SK-N-SH (cell line): ENCODE data around the gene TIMP2.

ENCODE experiments used
- CHD2 ChIP-seq: fragments of 150-350 bp; IDR thresholded peaks from 2 replicates; pipeline ENCODE4 v1.6.1; 2018; ENCODE audit warnings: low read length; ENCODE audit not compliant: partially characterized antibody
- EP300 ChIP-seq, 2 experiments: IDR thresholded peaks; 2 replicates each; pipeline versions ENCODE4 v1.4.0 to v1.6.1; 2012; ENCODE audit warnings: borderline replicate concordance in 1 of 2, low read depth in 1 of 2, low read length in 1 of 2
- EZH2phosphoT487 ChIP-seq: fragments of 200-600 bp; sonication (generic); IDR thresholded peaks from 2 replicates; pipeline ENCODE4 v1.6.1; 2017; ENCODE audit warnings: low read depth, mixed run types, mild to moderate bottlenecking, antibody characterized with exemption, moderate library complexity, borderline replicate concordance
- FOXM1 ChIP-seq: IDR thresholded peaks from 2 replicates; pipeline ENCODE4 v1.4.0; 2012; ENCODE audit warnings: low read depth, mild to moderate bottlenecking
- GATA2 ChIP-seq: sonication (generic); formaldehyde crosslinking; IDR thresholded peaks from 2 replicates; pipeline ENCODE4 v1.5.0; 2020; ENCODE audit warnings: mild to moderate bottlenecking, missing genetic modification reagents
- MXI1 ChIP-seq: IDR thresholded peaks from 2 replicates; pipeline ENCODE4 v1.6.1; 2012; ENCODE audit warnings: mild to moderate bottlenecking, low read depth, low read length, improper control_type of control experiment
- POLR2AphosphoS5 ChIP-seq: IDR thresholded peaks from 2 replicates; pipeline ENCODE4 v1.6.1; 2012; ENCODE audit warnings: low read depth, low read length
- RAD21 ChIP-seq: IDR thresholded peaks from 2 replicates; pipeline ENCODE4 v1.6.1; 2012; ENCODE audit warnings: mild to moderate bottlenecking, low read length
- SMC3 ChIP-seq: IDR thresholded peaks from 2 replicates; pipeline ENCODE4 v1.6.1; 2012; ENCODE audit warnings: low read depth, low read length, improper control_type of control experiment
- TAF1 ChIP-seq: IDR thresholded peaks from 2 replicates; pipeline ENCODE4 v1.6.1; 2012; ENCODE audit warnings: low read depth, mild to moderate bottlenecking, low read length, moderate library complexity, borderline replicate concordance
- TEAD4 ChIP-seq: IDR thresholded peaks from 2 replicates; pipeline ENCODE4 v1.4.0; 2012; ENCODE audit warnings: mild to moderate bottlenecking, borderline replicate concordance; ENCODE audit not compliant: insufficient read depth
- TF ChIP-seq, protein P1 (sequence below): fragments of 200-600 bp; sonication (generic); IDR thresholded peaks from 2 replicates; pipeline ENCODE4 v1.6.1; 2017; ENCODE audit warnings: antibody characterized with exemption, mild to moderate bottlenecking, moderate library complexity
- TF ChIP-seq, protein P2 (sequence below): IDR thresholded peaks from 2 replicates; pipeline ENCODE4 v1.6.1; 2012; ENCODE audit warnings: mild to moderate bottlenecking, low read depth, low read length, moderate library complexity
- TF ChIP-seq, protein P3 (sequence below): fragments of 150-350 bp; IDR thresholded peaks from 2 replicates; pipeline ENCODE4 v1.6.1; 2017; ENCODE audit warnings: antibody characterized with exemption, low read length, low read depth, borderline replicate concordance

DNA sequence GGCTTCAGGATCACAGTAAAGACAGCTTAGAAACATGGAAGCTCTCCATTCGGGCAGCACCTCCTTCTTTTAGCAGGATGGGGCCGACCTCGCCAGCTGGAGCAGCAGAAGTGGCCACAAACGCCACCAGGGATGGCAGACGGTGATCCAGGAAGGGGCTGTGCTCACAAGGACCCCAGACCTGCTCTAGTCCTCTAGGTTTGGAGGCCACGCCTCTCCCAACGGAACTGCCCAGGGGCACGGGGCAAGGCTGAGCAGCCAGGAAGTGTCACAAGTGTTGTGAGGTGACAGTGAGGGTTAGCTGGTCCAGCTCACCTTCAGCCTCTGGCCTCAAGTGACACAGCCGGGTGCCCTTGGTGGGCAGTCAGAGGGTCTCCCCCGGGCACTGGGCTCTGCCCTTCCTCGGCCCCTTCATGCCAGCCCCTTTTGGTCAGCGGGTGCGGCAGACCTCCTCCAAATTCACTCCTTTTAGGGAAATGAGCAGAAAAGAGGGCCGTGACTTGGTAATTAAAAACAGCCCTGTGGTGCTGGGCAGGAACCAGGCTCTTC lies 42.6 kb downstream of the TIMP2 start:
- TF ChIP-seq EP300 (IDR thresholded peaks at IDR 0.05; ENCODE audit: borderline replicate concordance in 1 of 2, low read depth in 1 of 2, low read length in 1 of 2) (peak in 1 of 2 experiments; percentile 49; a peak in 2 of 4 replicates), TEAD4 (no peak), FOXM1 (no peak), RAD21 (no peak), POLR2AphosphoS5 (0 out of 2 replicates have a peak, but pooled peaks have one; percentile 59), MXI1 (no peak; the same call in 1 of the 2 replicates), GATA2 (CRISPR knock-in tag) (no peak), EZH2phosphoT487 (no peak), CHD2 (no peak), TAF1 (no peak), SMC3 (no peak; the same call in 1 of the 2 replicates)
- TF ChIP-seq, protein P1, sequence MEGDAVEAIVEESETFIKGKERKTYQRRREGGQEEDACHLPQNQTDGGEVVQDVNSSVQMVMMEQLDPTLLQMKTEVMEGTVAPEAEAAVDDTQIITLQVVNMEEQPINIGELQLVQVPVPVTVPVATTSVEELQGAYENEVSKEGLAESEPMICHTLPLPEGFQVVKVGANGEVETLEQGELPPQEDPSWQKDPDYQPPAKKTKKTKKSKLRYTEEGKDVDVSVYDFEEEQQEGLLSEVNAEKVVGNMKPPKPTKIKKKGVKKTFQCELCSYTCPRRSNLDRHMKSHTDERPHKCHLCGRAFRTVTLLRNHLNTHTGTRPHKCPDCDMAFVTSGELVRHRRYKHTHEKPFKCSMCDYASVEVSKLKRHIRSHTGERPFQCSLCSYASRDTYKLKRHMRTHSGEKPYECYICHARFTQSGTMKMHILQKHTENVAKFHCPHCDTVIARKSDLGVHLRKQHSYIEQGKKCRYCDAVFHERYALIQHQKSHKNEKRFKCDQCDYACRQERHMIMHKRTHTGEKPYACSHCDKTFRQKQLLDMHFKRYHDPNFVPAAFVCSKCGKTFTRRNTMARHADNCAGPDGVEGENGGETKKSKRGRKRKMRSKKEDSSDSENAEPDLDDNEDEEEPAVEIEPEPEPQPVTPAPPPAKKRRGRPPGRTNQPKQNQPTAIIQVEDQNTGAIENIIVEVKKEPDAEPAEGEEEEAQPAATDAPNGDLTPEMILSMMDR: no peak
- TF ChIP-seq, protein P2, sequence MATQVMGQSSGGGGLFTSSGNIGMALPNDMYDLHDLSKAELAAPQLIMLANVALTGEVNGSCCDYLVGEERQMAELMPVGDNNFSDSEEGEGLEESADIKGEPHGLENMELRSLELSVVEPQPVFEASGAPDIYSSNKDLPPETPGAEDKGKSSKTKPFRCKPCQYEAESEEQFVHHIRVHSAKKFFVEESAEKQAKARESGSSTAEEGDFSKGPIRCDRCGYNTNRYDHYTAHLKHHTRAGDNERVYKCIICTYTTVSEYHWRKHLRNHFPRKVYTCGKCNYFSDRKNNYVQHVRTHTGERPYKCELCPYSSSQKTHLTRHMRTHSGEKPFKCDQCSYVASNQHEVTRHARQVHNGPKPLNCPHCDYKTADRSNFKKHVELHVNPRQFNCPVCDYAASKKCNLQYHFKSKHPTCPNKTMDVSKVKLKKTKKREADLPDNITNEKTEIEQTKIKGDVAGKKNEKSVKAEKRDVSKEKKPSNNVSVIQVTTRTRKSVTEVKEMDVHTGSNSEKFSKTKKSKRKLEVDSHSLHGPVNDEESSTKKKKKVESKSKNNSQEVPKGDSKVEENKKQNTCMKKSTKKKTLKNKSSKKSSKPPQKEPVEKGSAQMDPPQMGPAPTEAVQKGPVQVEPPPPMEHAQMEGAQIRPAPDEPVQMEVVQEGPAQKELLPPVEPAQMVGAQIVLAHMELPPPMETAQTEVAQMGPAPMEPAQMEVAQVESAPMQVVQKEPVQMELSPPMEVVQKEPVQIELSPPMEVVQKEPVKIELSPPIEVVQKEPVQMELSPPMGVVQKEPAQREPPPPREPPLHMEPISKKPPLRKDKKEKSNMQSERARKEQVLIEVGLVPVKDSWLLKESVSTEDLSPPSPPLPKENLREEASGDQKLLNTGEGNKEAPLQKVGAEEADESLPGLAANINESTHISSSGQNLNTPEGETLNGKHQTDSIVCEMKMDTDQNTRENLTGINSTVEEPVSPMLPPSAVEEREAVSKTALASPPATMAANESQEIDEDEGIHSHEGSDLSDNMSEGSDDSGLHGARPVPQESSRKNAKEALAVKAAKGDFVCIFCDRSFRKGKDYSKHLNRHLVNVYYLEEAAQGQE: no peak
- TF ChIP-seq, protein P3, sequence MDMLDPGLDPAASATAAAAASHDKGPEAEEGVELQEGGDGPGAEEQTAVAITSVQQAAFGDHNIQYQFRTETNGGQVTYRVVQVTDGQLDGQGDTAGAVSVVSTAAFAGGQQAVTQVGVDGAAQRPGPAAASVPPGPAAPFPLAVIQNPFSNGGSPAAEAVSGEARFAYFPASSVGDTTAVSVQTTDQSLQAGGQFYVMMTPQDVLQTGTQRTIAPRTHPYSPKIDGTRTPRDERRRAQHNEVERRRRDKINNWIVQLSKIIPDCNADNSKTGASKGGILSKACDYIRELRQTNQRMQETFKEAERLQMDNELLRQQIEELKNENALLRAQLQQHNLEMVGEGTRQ: no peak
